Duodenal mucosa (tissue), 2 donors: ENCODE measurements around the gene PTPRN2.
"Not testable (repeated sequence)": the region's sequence is repeated elsewhere in the genome, so short reads cannot be mapped to it uniquely, and the experiment has no call there.

Source experiments
- H3K27ac ChIP-seq: one replicate; pipeline ENCODE4 v1.7.0; 2013; ENCODE audit warnings: low read depth, low read length
- H3K27me3 ChIP-seq, 2 donors: one replicate each; pipeline ENCODE4 v1.7.0; 2013; ENCODE audit warnings: low read length in 2 of 2, control low read depth in 1 of 2; ENCODE audit not compliant: insufficient read depth in 2 of 2, control insufficient read depth in 1 of 2
- H3K36me3 ChIP-seq, 2 donors: one replicate each; pipeline ENCODE4 v1.7.0; 2013; ENCODE audit warnings: low read length in 2 of 2, control low read depth in 1 of 2; ENCODE audit not compliant: insufficient read depth in 2 of 2, control insufficient read depth in 1 of 2
- H3K4me1 ChIP-seq, 2 donors: one replicate each; pipeline ENCODE4 v1.7.0; 2013; ENCODE audit warnings: low read length in 2 of 2, control low read depth in 1 of 2; ENCODE audit not compliant: insufficient read depth in 2 of 2, control insufficient read depth in 1 of 2
- H3K4me3 ChIP-seq, 2 donors: one replicate each; pipeline ENCODE4 v1.7.0; 2013; ENCODE audit warnings: low read length in 2 of 2, low read depth in 1 of 2
- H3K9ac ChIP-seq, 2 donors: one replicate each; pipeline ENCODE4 v1.7.0; 2013; ENCODE audit warnings: low read length in 2 of 2, low read depth in 1 of 2
- H3K9me3 ChIP-seq, 2 donors: one replicate each; pipeline ENCODE4 v1.7.0; 2013; ENCODE audit warnings: low read length in 2 of 2, control low read depth in 1 of 2; ENCODE audit not compliant: control insufficient read depth in 1 of 2

PTPRN2 gene

DNA sequence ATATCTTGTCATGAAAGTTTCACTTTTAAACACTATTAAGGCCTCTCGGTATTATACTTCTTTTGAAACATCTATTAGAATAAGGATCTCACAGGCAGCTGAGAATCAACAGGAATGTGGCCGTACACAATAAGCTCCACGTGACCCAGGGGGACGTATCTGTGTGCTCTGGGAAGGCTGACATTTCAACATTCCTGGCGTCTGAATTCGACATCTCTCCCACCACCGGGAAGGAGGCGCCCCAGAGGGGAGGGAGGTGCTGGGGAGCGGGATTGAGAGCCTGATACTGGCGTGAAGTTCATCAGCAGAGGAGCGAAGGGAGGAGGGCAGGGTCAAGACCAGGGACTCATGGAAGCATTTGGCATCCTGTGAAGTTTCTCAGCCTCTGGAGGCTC, 849.6 kb downstream of the PTPRN2 start:
- Histone ChIP-seq H3K4me1 (no peaks in the 10 kb centered on the region), H3K9me3 (no peaks in the 10 kb centered on the region), H3K4me3 (no peak overlapping the region), H3K27me3 (peaks cover 0 to 3% of the 10 kb centered on the region in 2 donors), H3K9ac (no peak overlapping the region), H3K27ac (no peak overlapping the region), H3K36me3 (no peaks in the 10 kb centered on the region)

DNA sequence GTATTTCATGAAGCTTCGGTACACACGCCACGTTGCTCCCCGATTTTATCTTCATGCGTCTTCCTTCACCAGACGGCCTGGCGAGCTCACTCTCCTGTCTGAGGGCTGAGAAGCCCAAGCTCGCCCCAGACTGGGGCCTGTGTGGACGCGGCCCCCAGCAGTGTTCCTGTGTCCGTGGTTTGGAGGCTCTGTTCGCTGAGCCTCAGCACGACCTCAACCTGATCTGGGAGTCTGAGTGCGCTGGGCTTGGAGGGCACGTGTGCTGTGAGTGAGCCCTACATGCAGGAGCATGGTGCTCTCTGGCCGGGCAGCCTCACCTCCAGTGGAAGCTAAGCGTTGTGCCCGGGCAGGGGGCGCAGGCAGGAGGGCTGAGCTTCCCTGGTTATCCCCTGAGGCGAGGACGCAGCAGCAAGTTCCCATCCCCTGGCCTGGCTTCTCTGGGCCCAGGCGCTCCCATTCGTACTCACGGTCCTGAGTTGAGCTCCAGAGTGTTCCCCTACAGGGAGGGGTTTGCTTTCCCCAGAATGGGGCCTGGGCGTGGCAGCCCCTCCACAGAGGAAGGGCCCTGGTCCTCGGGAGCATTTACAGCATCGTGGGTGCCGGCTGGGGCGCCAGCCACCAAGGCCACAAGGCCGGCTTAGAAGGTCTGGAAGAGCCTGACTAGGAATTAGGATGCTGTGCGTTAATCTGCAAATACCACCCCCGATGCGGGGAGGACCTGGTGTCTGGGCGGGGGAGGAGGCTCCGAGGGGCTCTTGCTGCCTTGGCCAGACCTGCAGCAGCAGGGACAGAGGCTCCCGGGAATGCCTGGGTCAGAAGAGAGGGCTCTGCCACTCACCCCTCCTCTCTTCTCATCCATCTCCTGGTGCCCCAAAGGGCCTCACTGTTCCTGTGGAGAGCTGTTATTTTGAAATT, 850.2 kb downstream of the PTPRN2 start:
- Histone ChIP-seq H3K27ac (no peak overlapping the region), H3K4me3 (no peak overlapping the region), H3K9me3 (no peaks in the 10 kb centered on the region), H3K4me1 (no peaks in the 10 kb centered on the region), H3K36me3 (no peaks in the 10 kb centered on the region), H3K9ac (no peak overlapping the region), H3K27me3 (peaks cover 0 to 3% of the 10 kb centered on the region in 2 donors)

DNA sequence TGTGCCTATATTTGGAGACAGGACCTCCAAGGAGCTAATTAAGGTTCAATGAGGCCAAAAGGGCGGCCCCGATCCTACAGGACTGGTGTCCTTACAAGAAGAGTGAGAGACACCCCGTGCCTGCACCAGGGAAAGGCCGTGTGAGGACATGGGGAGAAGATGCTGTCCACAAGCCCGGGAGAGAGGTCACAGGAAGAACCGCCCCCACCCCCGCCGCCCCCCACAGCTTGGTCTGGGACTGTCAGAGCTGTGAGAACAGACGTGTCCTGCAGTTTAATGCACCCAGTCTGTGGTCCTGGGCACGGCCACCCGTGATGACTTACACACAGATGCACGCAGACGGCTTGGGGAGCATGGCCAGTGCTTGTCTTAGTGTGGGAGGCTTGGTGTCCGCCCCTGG, 851.3 kb downstream of the PTPRN2 start:
- Histone ChIP-seq H3K27me3 (peaks cover 0 to 3% of the 10 kb centered on the region in 2 donors), H3K9me3 (no peaks in the 10 kb centered on the region), H3K4me3 (no peak overlapping the region), H3K4me1 (no peaks in the 10 kb centered on the region), H3K27ac (no peak overlapping the region), H3K36me3 (no peaks in the 10 kb centered on the region), H3K9ac (no peak overlapping the region)

DNA sequence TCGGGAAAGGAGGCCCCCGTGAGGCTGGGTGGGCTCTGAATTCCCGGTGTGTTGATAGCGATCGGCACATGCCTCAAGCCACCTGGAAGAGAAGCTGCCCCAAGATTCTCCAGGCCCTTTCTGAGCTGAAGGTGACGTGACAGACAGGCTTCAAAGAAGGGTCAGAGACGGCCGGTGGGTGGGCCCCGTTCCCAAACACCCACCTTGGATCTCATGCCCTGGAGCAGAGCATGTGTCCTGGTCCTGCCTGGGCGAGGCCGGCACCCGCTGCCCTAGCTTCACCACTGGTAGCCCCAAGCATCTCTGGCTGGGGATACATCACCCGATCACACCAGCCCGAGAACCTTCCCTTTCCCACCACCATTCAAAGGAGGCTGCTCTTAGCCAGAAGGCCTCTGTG, 851.8 kb downstream of the PTPRN2 start:
- peaks cover 0 to 3% of the 10 kb centered on the region in 2 donors for H3K27me3 ChIP-seq
- H3K9me3 ChIP-seq = no peaks in the 10 kb centered on the region
- H3K4me1 ChIP-seq = no peaks in the 10 kb centered on the region
- H3K36me3 ChIP-seq = no peaks in the 10 kb centered on the region
- no peak overlapping the region for H3K9ac ChIP-seq
- no peak overlapping the region for H3K27ac ChIP-seq
- H3K4me3 ChIP-seq = no peak overlapping the region

DNA sequence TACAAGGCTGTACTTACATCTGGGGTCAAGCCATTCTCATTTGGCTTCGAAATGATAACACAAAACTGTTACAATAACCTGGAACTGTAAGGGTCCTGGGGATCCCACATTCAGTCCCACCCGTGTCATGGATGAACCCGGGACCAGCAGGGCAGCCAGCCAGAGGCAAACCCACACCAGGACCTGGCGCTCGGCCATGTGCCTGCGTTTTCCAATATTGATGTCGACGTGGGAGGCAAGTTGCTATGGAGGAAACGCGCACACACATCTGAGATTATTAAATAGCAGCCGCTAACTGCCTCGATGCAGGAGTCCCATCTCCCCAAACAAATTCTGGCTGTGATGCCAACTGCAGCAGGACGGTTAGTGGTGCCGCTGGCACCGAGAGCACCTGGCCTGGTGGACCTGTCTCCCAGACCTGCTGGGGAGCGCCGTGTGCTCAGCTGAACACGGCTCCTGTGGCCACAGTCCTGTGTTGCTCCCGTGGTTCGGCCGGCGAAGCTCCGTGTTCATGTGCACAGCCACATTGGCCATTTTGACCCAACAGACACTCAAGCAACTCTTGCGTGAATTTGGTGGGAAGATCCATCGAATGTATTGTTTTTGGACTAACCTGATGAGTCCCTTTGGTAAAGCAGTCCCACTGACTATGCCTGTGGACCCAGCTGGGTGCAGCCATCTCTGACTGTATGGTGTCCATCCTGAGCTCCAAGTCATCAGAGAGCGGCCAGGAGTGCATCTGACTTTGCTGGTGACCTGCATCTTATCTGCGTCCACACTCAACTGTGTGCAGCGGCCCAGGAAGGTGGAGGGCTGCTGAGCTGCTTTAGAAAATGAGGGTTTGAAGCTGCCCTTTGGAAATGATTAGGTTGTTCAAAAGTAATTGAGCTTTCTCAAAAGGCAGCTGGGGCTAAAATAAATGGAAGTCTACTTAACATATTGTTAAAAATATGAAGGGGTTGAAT, 852.7 kb downstream of the PTPRN2 start:
- Histone ChIP-seq H3K9me3 (no peaks in the 10 kb centered on the region), H3K27ac (no peak overlapping the region), H3K36me3 (no peaks in the 10 kb centered on the region), H3K9ac (no peak overlapping the region), H3K27me3 (peaks cover 0 to 1% of the 10 kb centered on the region in 2 donors), H3K4me3 (no peak overlapping the region), H3K4me1 (no peaks in the 10 kb centered on the region)

DNA sequence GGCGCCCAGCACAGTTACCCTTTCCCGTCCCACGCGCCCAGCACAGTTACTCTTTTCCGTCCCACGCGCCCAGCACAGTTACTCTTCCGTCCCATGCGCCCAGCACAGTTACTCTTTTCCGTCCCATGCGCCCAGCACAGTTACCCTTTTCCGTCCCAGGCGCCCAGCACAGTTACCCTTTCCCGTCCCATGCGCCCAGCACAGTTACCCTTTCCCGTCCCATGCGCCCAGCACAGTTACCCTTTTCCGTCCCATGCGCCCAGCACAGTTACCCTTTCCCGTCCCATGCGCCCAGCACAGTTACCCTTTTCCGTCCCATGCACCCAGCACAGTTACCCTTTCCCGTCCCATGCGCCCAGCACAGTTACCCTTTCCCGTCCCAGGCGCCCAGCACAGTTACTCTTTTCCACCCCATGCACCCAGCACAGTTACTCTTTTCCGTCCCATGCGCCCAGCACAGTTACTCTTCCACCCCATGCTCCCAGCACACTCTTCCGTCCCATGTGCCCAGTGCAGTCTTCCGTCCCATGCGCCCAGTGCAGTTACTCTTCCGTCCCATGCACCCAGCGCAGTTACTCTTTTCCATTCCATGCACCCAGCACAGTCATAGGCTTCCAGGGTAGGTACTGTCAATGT, 853.7 kb downstream of the PTPRN2 start:
- not testable (repeated sequence) for H3K27ac ChIP-seq, H3K36me3 ChIP-seq, H3K4me3 ChIP-seq, H3K27me3 ChIP-seq, H3K4me1 ChIP-seq, H3K9ac ChIP-seq, H3K9me3 ChIP-seq

DNA sequence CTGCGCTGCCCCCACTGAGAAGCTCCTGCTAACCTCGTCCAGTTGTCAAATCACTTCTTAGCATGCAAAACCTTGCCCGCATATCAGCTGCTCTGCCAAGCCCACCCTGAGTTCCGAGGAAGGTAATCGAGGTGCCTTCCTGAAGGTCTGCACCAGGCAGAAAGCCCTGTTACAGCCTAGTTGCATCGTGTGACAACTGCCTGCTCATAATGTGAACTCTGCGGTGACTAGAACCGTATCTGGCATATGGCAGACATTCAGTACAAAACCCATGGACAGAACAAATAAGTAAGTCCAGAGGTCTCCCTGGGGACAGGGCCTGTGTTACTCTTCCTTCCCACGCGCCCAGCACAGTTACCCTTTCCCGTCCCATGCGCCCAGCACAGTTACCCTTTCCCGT, 856.5 kb downstream of the PTPRN2 start:
- Histone ChIP-seq H3K27ac (no peak overlapping the region), H3K4me1 (no peaks in the 10 kb centered on the region), H3K9ac (no peak overlapping the region), H3K36me3 (no peaks in the 10 kb centered on the region), H3K4me3 (no peak overlapping the region), H3K9me3 (no peaks in the 10 kb centered on the region), H3K27me3 (no peaks in the 10 kb centered on the region)

DNA sequence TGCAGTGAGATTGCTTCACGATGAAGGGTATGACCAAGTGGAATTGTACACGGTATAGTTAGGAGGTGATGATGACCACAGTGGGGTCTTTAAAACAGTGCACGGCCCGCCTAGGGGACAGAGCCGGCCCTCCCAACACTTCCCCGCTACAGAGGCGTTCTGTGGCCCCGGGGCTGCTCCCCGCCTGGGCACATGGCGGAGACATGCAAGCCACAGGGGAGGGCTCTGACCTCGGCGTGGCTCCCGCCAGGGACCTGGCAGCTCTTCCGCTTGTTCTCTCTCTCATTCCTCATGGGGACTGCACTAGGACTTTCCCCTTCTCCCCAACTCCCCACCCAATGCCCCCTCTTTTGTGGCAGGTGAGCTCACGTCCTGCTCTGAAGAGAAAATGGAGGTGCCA, 857.0 kb downstream of the PTPRN2 start:
- no peak overlapping the region for H3K4me3 ChIP-seq
- H3K27ac ChIP-seq = no peak overlapping the region
- H3K27me3 ChIP-seq = no peaks in the 10 kb centered on the region
- no peaks in the 10 kb centered on the region for H3K4me1 ChIP-seq
- H3K9ac ChIP-seq = no peak overlapping the region
- no peaks in the 10 kb centered on the region for H3K9me3 ChIP-seq
- H3K36me3 ChIP-seq = no peaks in the 10 kb centered on the region

DNA sequence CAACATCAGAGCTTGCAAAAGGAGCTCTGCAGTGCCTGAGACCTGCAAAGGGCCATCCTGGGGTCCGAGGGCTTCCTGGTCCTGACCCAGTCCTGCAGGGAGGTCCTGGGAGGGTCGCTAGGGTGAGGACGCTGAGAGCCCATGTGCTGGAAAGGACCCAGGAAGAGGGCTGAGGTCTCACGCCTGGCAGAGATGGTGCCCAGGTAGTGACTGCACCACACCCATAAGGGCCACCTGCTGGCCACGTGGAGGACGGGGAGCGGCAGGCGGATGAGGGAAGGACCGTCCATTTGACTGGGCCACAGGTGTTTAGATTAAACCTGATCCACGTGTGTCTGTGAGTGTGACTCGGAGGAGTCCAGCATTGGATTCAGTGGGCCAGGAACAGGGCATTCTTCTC, 858.1 kb downstream of the PTPRN2 start:
- H3K36me3 ChIP-seq = no peaks in the 10 kb centered on the region
- H3K4me1 ChIP-seq = no peaks in the 10 kb centered on the region
- peaks cover 0 to under 1% of the 10 kb centered on the region in 2 donors for H3K27me3 ChIP-seq
- H3K4me3 ChIP-seq = no peak overlapping the region
- no peaks in the 10 kb centered on the region for H3K9me3 ChIP-seq
- no peak overlapping the region for H3K27ac ChIP-seq
- no peak overlapping the region for H3K9ac ChIP-seq
